VCaP (cell line): ENCODE data around the gene UBC.
A peak's percentile ranks its signal among the peaks of the same experiment; 100 is the strongest.

ENCODE experiments used
- H3K27ac ChIP-seq: fragments of 450-650 bp; 2 replicates; pipeline ENCODE4 v1.5.1; 2017
- CTCF ChIP-seq: fragments of 450-650 bp; conservative IDR thresholded peaks from 2 replicates; pipeline ENCODE4 v1.5.1; 2017; ENCODE audit warnings: mild to moderate bottlenecking, moderate library complexity

The UBC gene

DNA sequence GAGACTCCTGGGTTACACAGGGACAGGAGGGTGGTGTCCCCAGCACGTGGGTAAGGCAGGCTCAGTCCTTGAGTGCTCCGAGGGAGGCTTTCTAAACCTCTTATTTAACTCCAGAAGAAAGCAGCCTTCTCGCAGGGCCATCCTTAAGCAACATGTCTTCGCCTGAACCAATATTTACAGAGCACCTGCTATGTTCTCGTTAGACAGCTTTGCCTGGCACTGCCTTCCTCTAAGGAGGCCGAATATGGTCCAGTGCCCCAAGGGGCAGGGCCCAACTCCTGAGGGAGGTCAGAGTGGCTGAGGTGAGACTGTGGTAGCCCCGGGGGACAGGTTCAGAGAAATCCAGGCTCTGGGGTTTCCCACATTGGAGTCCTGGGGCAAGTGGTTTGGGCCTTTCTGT is 48.7 kb downstream of the UBC start:
- H3K27ac ChIP-seq: peak overlapping the region; percentile 74
- no peak for TF ChIP-seq CTCF

GRCh38 chr12:124864326-124864752 is 50.1 kb downstream of the UBC start:
- peak overlapping the region; percentile 93 for H3K27ac ChIP-seq
- no peak for TF ChIP-seq CTCF

GRCh38 chr12:124863416-124864325 is 50.8 kb downstream of the UBC start, which contains the start of gene SCARB1:
Gene SCARB1, minus strand, starts transcription at chr12:124863864. Its CDS starts 144 bp downstream, at chr12:124863720.
- peak within 1 kb of the TSS; percentile 93 for H3K27ac ChIP-seq
- peak; percentile 24; the same call in 1 of the 2 replicates for TF ChIP-seq CTCF

DNA sequence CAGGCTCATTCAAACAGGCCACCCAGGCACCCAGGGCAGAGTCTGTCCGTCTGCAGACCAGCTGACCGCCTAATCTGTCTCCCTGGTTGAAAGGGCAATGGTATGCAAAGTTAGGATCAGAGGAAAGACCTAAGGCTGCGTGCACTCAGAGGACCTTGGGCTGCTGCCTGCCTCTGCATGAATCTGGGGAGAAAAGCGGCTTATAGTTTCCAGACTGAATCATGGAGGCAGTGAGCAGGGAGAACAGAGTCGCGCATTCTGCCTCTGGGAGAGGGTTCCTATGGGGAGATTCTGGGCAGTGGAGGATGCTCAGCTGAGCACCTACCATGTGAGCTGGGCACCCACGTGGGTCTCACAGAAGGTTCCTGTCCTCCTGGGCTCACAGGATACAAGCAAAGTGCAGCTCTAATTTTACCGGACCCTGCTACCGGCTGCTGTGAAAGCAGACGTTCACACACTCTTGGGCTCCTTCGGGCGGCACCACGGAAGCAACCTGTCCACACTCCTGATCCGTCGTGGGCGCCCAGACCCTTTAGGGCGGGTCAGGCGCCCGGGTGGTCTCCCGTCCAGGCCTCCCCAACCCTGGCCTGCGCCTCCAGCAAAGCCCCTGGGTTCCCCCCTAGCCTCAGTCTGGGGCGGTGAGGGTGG is 51.6 kb downstream of the UBC start:
- H3K27ac ChIP-seq: peak overlapping the region; percentile 93
- TF ChIP-seq CTCF: no peak

DNA sequence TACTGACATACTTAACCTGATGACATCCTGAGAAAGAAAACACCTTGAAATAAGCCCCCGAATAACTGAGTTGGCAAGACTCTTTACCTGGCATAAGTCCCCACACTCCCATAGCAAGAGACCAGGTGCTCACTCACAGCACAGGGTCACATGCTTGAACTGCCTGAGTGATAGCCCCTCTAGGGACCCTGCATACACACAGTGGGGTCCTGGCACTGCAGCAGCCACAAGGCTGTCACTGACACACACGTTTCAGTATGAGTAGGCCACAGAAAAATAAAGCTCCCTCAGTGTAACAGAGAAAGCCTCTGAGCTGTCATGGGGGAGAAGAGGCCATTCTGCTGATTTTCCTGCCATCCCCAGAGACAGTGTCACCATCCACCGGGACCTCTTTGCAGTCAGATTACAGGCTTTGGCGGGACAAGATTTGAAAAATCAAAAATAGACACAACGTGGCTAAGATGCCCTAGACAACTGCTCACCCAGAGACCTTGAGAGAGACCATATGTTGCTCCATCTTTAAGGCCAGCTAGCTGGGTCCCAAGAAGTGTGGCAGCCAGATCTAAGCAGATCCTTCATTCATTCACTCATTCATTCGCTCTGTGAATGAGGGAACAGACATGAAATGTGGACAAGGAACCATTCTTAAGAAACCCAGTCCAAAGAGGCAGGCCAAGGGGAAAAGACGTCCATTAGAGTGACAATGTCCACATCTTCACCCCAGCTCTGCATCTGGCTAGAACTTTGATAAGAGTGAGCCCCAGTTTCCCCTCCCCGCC is 52.4 kb downstream of the UBC start:
- H3K27ac ChIP-seq: peak overlapping the region; percentile 93
- no peak for TF ChIP-seq CTCF
